H4 (cell line): ENCODE measurements around the gene CACNG5. TPM values are rescaled to one million over a fixed set of nuclear protein-coding genes. Genes with fewer than 3 reads are reported as not detected.

ENCODE experiments used
- DNase-seq: peaks from one replicate; pipeline ENCODE4 v3.0.0-alpha.2; 2015; ENCODE audit warnings: low spot score
- total RNA-seq: library from RNA; depleted of rRNA; stranded (reverse); fragments of >200 nt; shearing (Covaris generic); gene quantifications from 2 replicates; pipeline ENCODE4 v1.2.3, GENCODE V29; 2014; rRNA removed

The CACNG5 gene
- not detected in 2 replicates for total RNA-seq

- no peak for DNase-seq
Measured at GRCh38 chr17:66834919-66835454, at the start of gene CACNG5. TSS of gene CACNG5 (plus strand) at chr17:66835117. CDS start at chr17:66877333, 42,216 bp downstream.

GRCh38 chr17:66786107-66786506, 48.8 kb upstream of the CACNG5 start:
- DNase-seq = no peak

- no peak for DNase-seq
Measured at GRCh38 chr17:66787914-66788313, 47.0 kb upstream of the CACNG5 start.

DNA sequence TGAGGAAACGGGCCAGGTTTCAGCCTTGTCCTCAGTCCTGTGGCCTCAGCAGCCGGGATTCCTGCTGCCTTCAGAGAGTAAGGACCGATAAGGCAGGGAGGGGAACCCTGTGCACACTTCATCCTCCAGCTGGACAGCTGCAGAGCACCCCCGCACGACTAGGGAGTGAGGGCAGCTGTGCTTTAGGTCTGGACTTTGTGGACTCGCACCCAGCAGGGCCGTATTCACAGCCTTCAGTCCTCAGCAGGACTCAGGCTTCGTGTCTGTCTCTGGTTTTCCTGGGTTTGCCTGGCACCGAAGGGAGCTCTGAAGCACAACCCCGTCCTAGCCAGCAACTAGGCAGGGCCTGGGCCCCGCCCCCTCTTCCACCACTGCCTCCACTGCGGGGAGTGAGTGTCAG, 45.8 kb upstream of the CACNG5 start:
- no peak for DNase-seq

DNA sequence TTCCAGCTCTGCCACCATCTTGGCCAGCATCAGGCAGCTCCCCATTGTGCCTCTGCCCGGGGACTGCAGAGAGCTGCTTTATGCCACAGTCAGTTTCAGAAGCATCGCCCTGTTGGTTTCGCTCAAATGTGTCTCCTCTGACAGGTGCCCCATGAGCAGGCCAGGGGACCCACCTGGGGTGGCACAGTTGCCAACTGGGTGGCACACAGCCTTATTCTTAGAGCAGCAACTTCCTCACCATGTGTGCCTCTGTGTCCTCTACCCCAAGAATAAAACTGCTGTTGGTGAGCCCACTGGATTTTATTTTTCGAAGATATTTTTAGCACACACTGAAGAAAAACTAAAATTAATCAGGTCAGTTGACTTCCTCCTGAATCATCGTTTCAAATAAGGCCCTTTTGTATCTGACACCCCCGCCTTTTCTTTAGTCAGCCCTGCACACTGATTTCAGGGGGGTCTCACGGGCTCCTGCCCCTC, 44.9 kb upstream of the CACNG5 start:
- no peak for DNase-seq

DNA sequence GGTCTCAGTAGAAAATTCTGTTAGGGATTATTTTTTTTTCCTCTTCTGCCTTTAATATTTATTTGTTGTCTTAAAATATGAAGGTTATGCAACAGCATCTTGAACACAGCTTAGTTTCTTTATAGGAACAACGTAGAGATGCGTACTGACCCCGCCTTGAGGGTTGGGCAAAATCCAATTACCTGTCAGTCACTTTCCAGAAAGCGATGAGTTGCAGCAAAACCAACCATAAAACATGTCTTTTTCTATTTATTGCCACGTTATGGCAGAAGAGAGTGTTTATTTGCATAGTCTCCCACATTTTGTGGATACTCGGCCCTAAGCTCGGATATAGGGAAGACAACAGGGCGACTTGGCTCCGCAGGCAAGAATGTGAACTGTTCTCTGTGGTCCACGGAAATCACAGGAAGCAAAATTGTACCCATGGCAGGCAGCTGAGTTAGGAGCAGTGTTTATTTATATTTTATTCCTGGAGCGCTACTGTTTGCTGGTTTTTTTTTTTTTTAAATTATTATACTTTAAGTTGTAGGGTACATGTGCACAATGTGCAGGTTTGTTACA, 44.3 kb upstream of the CACNG5 start:
- DNase-seq = no peak

DNA sequence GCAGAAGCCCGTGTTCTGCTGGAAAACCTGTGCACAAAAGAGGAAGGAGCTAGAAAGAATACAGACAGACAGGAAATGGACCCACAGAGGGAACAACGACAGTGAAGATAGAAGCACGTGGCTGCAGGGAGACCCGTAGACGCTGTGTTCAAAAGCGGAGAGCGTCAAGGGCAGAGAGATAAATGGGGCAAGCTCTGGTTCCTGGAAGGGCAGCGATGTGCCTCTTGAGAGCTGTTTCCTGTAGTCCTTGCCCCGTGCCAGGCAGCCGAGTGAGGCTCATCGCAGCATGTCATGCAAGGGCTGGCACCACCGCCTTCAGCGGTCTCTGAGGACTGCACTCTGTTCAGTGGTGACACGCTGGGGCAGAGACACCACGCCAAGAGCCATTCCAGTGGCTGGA, 43.6 kb upstream of the CACNG5 start:
- no peak for DNase-seq

GRCh38 chr17:66793814-66794213, 41.1 kb upstream of the CACNG5 start:
- DNase-seq = no peak

DNA sequence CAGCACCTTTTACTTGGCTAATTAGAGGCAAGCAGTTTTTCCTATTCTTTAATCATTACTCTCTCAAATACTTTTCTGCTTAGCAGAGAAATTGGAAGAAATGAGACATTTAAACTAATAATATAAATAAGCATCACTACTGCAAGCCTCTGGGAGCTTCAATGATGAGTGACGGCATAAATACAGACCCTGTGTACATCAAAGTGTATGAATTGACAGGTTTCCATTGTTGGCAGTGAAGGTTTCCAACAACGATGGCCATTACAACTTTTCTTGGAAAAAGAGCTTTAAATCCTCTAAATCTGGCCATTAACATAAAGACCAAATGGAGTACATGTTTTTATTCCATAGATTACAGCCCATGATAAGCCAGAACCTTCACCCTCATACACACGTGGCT, 39.4 kb upstream of the CACNG5 start:
- no peak for DNase-seq

- no peak for DNase-seq
Measured at GRCh38 chr17:66799849-66800537, 34.9 kb upstream of the CACNG5 start.

- DNase-seq = no peak
Measured at GRCh38 chr17:66803474-66803951, 31.4 kb upstream of the CACNG5 start.

GRCh38 chr17:66805567-66805966, 29.4 kb upstream of the CACNG5 start:
- no peak for DNase-seq

- no peak for DNase-seq
Measured at GRCh38 chr17:66807182-66807581, 27.7 kb upstream of the CACNG5 start.

DNA sequence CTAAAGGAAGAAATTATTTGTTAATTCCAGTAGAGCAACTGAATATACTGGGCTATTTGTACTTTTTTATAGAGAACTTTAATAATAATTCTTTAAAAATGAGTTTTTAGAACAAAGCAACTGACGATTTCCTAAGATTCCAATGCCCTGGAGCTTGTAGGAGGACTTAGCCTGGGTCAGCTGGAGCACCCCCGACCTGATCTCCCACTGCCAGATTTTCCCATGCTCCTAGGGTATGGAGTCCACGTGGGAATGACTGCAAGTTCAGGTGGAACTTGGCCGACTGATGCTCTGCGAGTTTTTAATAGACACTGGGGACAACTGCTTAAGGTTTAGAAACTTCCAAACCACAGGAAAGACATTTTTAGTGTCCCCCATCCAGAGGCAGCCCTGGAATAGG, 25.5 kb upstream of the CACNG5 start:
- no peak for DNase-seq

DNA sequence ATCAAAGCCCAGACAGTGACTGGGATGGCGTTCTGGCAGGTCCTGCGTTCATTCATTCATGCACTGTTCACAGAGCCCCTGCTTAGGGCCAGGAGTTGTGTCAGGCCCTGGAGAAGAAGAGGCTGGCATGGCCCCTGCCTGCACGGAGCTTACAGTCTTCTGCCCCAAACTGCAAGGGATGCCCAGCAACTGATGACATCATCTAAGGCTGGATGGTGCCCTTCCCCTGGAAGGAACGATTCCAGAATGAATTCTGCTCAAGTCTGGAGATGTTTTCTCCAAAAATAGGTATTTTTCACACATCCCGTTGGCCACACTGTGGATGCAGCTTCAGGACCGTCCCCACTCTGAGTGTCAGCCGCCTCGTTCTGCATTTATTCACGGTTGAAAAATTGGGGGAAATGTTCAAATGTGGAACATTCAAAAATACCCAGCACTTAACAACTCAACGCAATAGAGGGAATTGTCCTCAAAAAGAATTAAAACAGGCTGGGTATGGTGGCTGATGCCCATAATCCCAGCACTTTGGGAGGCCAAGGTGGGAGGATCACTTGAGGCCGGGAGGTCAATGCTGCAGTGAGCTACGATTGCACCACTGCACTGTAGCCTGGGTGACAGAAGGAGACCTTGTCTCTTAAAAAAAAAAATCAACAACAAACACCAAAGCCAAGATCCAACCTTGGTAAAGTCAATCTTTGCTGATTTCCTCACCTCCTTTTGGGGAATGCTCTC, 23.8 kb upstream of the CACNG5 start:
- DNase-seq = no peak

GRCh38 chr17:66811683-66812054, 23.2 kb upstream of the CACNG5 start:
- no peak for DNase-seq

GRCh38 chr17:66812571-66812970, 22.3 kb upstream of the CACNG5 start:
- DNase-seq = no peak

- no peak for DNase-seq
Measured at GRCh38 chr17:66813296-66813695, 21.6 kb upstream of the CACNG5 start.

GRCh38 chr17:66814026-66814425, 20.9 kb upstream of the CACNG5 start:
- no peak for DNase-seq

GRCh38 chr17:66814570-66814969, 20.3 kb upstream of the CACNG5 start:
- no peak for DNase-seq

GRCh38 chr17:66817750-66818149, 17.2 kb upstream of the CACNG5 start:
- DNase-seq = no peak

GRCh38 chr17:66819466-66819865, 15.5 kb upstream of the CACNG5 start:
- DNase-seq = no peak

GRCh38 chr17:66822009-66822408, 12.9 kb upstream of the CACNG5 start:
- no peak for DNase-seq
